SJCRH30 (cell line): Measurements from ENCODE around the gene SLC39A7. TPM values are rescaled to one million over a fixed set of nuclear protein-coding genes. Genes with fewer than 3 reads are reported as not detected.
"Not testable (repeated sequence)": the region's sequence is repeated elsewhere in the genome, so short reads cannot be mapped to it uniquely, and the experiment has no call there.

Experiments used
- DNase-seq, 2 experiments: peaks; one replicate each; pipeline ENCODE4 v3.0.0-alpha.2; 2015 to 2020
- H3K27ac ChIP-seq: fragments of 250-450 bp; sonication (Bioruptor Pico); 2 replicates; pipeline ENCODE4 v1.5.1; 2020; ENCODE audit warnings: mild to moderate bottlenecking, moderate library complexity
- H3K27me3 ChIP-seq: fragments of 250-450 bp; sonication (Bioruptor Pico); 2 replicates; pipeline ENCODE4 v1.5.1; 2020; ENCODE audit warnings: mild to moderate bottlenecking, moderate library complexity
- H3K36me3 ChIP-seq: fragments of 250-450 bp; sonication (Bioruptor Pico); 2 replicates; pipeline ENCODE4 v1.5.1; 2020; ENCODE audit warnings: mild to moderate bottlenecking, moderate library complexity
- H3K4me1 ChIP-seq: fragments of 250-450 bp; sonication (Bioruptor Pico); 2 replicates; pipeline ENCODE4 v1.5.1; 2020; ENCODE audit warnings: mild to moderate bottlenecking, moderate library complexity
- H3K4me3 ChIP-seq: fragments of 250-450 bp; sonication (Bioruptor Pico); 2 replicates; pipeline ENCODE4 v1.5.1; 2020; ENCODE audit warnings: mild to moderate bottlenecking, moderate library complexity
- H3K9me3 ChIP-seq: fragments of 250-450 bp; sonication (Bioruptor Pico); replicated peaks from 2 replicates; pipeline ENCODE4 v1.5.1; 2020; ENCODE audit warnings: mild to moderate bottlenecking, moderate library complexity
- total RNA-seq: library from RNA; depleted of rRNA; stranded (reverse); fragments of >200 nt; shearing (Covaris generic); gene quantifications from 2 replicates; pipeline ENCODE4 v1.2.3, GENCODE V29; 2014

SLC39A7 gene
- total RNA-seq, 1 experiment from 2014 or later: 75.1 TPM

DNA sequence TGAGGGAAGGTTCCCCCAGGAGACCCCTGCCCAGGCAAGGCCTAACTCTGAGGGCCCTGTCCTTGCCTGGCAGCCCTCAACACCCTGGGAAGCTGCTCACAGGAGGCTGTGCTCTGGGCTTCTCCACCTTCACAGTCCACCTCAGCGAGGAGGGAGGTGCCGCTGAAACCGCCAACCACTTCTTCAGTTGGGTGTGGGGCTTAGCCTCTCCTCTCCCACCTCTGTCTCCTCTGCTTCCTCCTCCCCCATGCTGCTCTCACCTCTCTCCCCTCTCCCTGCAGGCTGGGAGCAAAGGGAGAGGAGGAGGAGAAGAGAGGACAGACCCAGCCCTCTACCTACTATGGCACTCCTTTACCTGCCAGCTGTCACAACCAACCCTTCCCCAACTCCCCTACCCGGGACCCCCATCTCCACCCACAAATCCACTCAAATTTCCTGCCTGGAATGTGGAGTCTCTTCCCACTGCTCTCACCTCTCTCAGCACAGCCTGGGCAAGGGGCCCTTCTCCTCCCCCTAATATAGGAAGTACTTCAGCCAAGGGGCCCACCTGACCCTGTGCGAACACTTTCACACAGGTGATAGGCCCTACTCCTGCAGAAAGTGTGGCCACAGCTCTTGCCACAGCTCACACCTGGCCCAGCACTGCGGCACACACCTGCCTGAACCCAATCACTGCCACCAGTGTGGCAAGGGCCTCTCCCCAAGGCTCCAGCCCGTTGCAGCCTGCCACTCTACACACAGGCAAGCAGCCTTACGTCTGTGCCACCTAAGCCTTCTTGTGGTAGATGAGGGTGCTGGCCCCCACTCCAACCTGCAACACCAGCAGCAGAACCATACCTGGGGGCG is 14.8 kb downstream of the SLC39A7 start:
- no peak overlapping the region for H3K4me3 ChIP-seq
- H3K27me3 ChIP-seq: no peaks in the 10 kb centered on the region
- no peaks in the 10 kb centered on the region for H3K36me3 ChIP-seq
- H3K9me3 ChIP-seq: no peaks in the 10 kb centered on the region
- peaks cover 6% of the 10 kb centered on the region for H3K4me1 ChIP-seq
- no peak for DNase-seq
- no peak overlapping the region for H3K27ac ChIP-seq

DNA sequence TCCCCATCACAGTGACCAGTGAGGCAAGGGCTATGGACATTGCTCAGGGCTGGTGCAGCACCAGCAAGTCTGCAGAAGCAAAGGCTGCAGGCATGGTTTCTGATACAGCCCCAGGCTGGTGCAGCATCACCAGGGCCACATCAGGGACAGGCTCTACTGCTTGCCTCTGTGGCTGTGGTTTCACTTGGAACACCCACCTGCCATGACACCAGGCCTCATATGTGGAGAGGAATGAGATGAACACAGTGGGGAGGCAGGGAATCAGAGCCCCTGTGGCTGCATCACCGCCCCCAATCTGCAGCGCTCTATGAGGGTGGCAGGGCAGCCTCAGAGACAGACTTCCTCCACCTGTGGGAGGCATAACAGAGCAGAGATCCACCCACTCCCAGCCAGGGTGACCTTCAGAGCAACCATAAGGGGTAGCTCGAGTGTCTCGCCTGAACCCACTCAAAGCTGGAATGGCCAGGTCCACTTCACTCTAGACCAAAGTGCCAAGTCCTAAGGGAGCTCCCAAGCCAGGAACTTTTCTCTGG is 15.5 kb downstream of the SLC39A7 start:
- no peak for DNase-seq
- Histone ChIP-seq H3K9me3 (no peaks in the 10 kb centered on the region), H3K27me3 (no peaks in the 10 kb centered on the region), H3K4me1 (peaks cover 6% of the 10 kb centered on the region), H3K4me3 (no peak overlapping the region), H3K27ac (no peak overlapping the region), H3K36me3 (no peaks in the 10 kb centered on the region)

DNA sequence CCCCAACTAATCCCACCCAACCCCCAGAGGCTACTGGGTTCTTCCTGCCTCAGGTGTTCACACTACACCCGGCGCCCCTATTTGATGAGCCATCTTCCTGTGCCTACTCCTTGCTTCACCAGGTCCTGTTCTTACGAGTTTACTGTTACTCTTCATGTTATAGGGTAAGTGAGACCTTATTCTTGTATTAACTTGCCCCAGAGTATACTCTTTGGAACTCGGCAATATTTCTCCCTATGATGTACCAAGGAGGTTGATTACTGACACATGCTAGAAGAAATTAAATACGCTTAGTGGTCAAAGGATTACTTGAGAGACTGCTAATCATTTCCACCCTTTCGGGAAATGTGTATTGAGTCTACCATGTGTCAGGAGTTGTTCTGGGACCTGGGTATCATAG is 16.6 kb downstream of the SLC39A7 start:
- Histone ChIP-seq H3K27me3 (no peaks in the 10 kb centered on the region), H3K9me3 (no peaks in the 10 kb centered on the region), H3K36me3 (no peaks in the 10 kb centered on the region), H3K4me3 (no peak overlapping the region), H3K27ac (no peak overlapping the region), H3K4me1 (peaks cover 5% of the 10 kb centered on the region)
- DNase-seq: no peak

DNA sequence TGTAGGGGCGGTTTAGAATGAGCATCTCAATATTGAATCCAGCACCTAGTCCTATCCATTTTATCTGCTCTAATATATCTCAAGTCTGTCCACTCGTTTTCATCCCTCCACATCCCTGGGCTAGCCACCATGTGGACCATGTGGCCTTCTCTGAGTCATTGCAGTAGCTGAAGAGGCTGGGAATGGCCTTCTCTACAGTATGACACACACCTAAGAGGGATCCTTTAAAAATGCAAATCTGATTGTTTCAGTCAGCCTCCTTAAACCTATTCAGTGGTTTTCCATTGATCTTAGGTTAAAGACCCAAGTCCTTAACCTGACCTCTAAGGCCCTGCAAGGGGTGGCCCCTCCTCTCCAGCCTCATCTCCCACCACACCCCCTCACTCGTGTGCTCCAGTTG is 17.0 kb downstream of the SLC39A7 start:
- no peak overlapping the region for H3K4me3 ChIP-seq

DNA sequence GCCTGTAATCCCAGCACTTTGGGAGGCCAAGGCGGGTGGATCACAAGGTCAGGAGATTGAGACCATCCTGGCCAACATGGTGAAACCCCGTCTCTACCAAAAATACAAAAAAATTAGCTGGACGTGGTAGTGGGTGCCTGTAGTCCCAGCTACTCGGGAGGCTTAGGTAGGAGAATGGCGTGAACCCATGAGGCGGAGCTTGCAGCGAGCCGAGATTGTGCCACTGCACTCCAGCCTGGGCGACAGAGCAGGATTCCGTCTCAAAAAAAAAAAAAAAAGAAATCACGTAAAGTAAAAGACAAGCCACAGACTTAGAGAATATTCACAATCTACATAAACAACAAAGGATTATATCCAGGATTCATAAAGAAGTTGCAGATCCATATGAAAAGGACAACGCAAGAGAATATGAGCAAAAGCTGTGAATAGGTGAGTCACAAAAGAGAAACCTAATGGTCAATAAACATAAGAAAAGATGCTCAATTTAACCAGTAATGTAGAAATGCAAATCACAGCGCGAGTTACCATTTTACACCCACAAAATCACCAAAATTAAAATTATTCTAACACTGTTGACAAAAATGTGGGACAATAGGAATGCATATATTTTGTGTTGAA is 25.9 kb downstream of the SLC39A7 start:
- H3K4me1 ChIP-seq, H3K4me3 ChIP-seq, H3K9me3 ChIP-seq, H3K27ac ChIP-seq, H3K27me3 ChIP-seq, DNase-seq, H3K36me3 ChIP-seq: not testable (repeated sequence)

More for the DNA sequence above, 17.0 kb downstream of the SLC39A7 start:
- no peaks in the 10 kb centered on the region for H3K9me3 ChIP-seq
- no peak overlapping the region for H3K27ac ChIP-seq
- H3K36me3 ChIP-seq: no peaks in the 10 kb centered on the region
- DNase-seq: no peak
- peaks cover under 1% of the 10 kb centered on the region for H3K4me1 ChIP-seq
- no peaks in the 10 kb centered on the region; the same call in 1 of the 2 replicates for H3K27me3 ChIP-seq

DNA sequence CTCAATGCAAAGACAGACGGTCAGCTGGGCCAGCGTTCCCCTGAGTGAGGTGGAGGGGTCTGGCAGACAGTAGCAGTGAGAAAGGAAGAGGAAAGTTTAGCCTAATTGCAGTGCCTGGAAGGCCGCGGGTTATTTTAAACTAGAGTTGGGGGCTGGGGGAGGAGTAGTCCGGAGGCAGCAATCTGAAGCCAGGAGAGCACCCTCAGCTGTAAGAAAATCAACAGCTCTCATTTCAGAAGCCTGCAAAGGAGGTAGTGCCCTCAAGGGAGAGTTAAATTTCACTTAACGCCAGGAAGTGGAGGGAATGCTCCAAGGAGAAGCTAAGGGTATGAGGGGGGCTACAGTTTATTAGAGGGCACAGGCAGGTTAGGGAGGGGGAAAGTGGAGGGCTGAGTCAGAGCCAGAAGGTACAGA is 34.6 kb downstream of the SLC39A7 start:
- no peaks in the 10 kb centered on the region for H3K36me3 ChIP-seq
- no peak overlapping the region for H3K27ac ChIP-seq
- no peak for DNase-seq
- H3K4me3 ChIP-seq: no peak overlapping the region
- no peaks in the 10 kb centered on the region; the same call in 1 of the 2 replicates for H3K27me3 ChIP-seq
- no peaks in the 10 kb centered on the region for H3K4me1 ChIP-seq
- no peaks in the 10 kb centered on the region for H3K9me3 ChIP-seq

DNA sequence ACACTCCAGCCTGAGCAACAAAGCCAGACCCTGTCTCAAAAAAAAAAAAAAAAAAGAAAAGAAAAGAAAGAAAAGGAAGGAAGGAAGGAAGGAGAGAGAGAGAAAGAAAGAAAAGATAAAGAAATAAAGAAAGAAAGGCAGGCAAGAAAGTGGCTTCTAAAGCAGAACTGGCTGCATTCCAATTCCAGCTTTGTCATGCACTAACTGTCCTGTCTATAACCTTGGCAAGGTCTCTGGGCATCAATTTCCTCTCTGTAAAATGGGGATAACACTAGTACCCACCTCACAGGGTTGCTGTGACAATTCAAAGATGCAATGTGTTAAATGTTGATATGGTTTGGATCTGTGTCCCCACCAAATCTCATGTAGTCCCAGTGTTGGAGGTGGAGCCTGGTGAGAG is 35.7 kb downstream of the SLC39A7 start:
- H3K27ac ChIP-seq: no peak overlapping the region
- no peak overlapping the region for H3K4me3 ChIP-seq
- H3K4me1 ChIP-seq: no peaks in the 10 kb centered on the region
- no peaks in the 10 kb centered on the region; the same call in 1 of the 2 replicates for H3K27me3 ChIP-seq
- no peaks in the 10 kb centered on the region for H3K9me3 ChIP-seq
- H3K36me3 ChIP-seq: no peaks in the 10 kb centered on the region
- no peak for DNase-seq

DNA sequence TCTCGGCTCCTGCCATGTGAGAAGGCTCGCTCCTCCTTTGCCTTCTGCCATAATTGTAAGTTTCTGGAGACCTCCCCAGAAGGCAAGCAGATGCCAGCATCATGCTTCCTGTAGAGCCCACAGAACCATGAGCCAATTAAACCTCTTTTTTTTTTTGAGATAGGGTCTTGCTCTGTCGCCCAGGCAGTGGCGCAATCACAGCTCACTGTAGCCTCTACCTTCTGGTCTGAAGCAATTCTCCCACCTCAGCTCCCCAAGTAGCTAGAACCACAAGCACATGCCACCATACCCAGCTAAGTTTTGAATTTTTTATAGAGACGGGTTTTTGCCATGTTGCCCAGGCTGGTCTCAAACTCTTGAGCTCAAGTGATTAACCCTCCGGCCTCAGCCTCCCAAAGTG is 36.2 kb downstream of the SLC39A7 start:
- Histone ChIP-seq H3K27me3 (peaks cover under 1% of the 10 kb centered on the region; the same call in 1 of the 2 replicates), H3K27ac (no peak overlapping the region), H3K36me3 (no peaks in the 10 kb centered on the region), H3K4me1 (no peaks in the 10 kb centered on the region), H3K9me3 (no peaks in the 10 kb centered on the region), H3K4me3 (no peak overlapping the region)
- DNase-seq: no peak

DNA sequence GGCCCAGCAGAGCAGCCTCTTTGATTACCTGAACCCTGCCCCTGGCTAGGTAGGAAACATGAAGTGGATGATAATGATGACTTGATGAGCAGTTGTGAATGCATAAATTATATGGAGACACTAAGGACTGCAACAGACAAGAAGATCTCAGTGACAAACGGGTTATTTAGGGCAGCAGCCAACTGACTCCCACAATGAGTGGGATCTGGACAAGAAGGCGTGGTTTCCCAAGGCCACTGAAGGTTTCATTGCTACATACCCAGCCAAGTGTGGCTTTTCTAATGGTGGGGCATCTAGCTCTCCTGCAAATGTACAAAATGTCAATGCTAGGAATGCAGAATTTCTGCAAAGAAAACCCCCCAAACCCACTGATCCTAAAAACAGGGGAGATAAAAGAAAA is 37.1 kb downstream of the SLC39A7 start:
- DNase-seq: no peak
- H3K9me3 ChIP-seq: no peaks in the 10 kb centered on the region
- peaks cover 3% of the 10 kb centered on the region; the same call in 1 of the 2 replicates for H3K27me3 ChIP-seq
- H3K36me3 ChIP-seq: no peaks in the 10 kb centered on the region
- no peaks in the 10 kb centered on the region for H3K4me1 ChIP-seq
- no peak overlapping the region for H3K27ac ChIP-seq
- H3K4me3 ChIP-seq: no peak overlapping the region

DNA sequence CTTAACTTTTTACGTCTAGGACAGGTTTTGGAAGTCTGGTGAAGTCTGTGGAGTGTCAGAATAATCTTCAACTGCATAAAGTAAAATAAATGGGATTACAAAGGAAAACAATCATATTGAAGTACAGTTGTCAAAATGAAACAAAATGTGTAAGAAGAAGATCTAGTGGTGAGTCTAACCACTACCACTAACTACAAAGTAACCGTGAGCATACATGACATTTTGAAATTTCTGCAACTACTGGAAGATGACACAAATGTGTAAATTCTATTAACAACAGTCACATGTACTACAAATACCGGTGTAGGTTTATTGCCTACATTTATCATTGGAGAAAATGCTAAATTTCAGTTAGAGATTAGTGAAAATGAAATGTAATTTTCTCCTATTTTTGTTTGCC is 41.3 kb downstream of the SLC39A7 start:
- Histone ChIP-seq H3K4me1 (no peaks in the 10 kb centered on the region), H3K4me3 (no peak overlapping the region), H3K9me3 (no peaks in the 10 kb centered on the region), H3K27ac (no peak overlapping the region), H3K27me3 (peaks cover 3% of the 10 kb centered on the region; the same call in 1 of the 2 replicates), H3K36me3 (no peaks in the 10 kb centered on the region)
- DNase-seq: no peak

DNA sequence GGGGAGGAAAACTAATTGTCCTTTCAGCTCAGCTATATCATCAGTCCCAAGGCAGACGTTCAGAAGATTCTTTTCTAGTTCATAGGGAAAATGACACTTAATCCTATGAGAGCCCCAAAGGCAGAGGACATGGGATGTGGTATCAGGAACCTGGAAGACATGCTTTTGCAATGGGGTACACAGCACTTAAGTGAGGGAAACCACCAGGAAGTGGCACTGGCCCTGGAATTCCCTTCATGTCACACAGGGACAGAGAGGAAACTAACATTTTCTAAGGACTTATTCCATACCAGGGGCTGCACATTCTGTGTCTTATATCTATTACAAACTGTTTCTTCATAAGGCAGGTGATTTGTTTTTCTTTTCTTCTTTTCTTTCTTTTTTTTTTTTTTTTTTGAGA is 42.8 kb downstream of the SLC39A7 start:
- Histone ChIP-seq H3K27me3 (peaks cover 3% of the 10 kb centered on the region; the same call in 1 of the 2 replicates), H3K9me3 (no peaks in the 10 kb centered on the region), H3K4me3 (no peak overlapping the region), H3K4me1 (no peaks in the 10 kb centered on the region; the same call in 1 of the 2 replicates), H3K36me3 (no peaks in the 10 kb centered on the region), H3K27ac (no peak overlapping the region)
- DNase-seq: no peak

DNA sequence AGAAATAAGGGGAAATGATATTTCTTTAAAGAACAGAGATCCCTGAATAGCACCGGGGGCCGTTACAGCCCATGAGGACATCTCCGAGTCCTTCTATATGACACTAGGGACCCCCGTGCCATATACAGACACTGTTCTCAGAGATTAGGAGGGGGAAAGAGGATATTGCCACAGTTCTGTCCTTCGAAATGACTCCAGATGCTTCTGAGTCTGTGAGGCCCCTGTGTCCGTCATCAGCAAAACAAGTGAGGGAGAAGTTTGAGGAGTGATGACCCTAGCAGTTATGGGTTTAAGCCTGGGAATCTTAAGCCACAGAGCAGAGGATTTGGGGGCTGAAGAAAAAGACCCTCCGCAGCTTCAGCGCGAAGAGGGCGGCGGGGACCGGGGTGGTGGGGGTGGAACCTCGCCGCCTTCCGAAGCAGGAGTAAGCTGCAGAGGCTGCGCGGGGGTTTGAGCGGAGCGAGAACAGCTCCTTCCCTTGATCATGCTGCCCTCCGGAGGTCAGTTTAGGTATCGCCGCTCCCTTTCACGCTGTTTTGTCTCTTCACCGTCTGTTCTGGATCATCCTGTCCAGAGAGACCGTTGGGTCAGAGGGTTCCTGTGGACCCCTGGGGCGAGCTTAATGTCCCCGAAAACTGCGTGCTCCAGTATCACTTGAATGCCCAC is 47.4 kb downstream of the SLC39A7 start:
- H3K4me1 ChIP-seq: no peaks in the 10 kb centered on the region; the same call in 1 of the 2 replicates
- H3K27me3 ChIP-seq: no peaks in the 10 kb centered on the region
- peak; percentile 86 to 94 for DNase-seq
- peak overlapping the region; percentile 64 for H3K4me3 ChIP-seq
- H3K36me3 ChIP-seq: no peaks in the 10 kb centered on the region
- no peaks in the 10 kb centered on the region for H3K9me3 ChIP-seq
- peak overlapping the region; percentile 65 for H3K27ac ChIP-seq

DNA sequence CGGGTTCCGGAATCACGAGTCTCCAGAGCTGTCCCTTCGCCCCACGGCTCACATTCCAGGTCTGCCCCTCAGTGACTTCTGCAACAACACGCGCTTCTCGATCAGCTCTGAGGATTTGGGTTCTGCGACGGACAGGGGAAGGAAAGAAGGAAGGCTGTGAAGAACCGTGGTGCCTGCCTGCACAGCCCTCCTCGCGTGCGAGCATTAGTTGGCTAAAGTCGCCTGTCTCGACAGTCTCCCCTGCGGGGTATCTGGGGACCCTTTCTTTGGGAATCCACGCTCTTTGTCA is 47.9 kb downstream of the SLC39A7 start:
- H3K9me3 ChIP-seq: no peaks in the 10 kb centered on the region
- H3K4me3 ChIP-seq: peak overlapping the region; percentile 64
- H3K36me3 ChIP-seq: no peaks in the 10 kb centered on the region
- no peaks in the 10 kb centered on the region for H3K27me3 ChIP-seq
- DNase-seq: no peak
- H3K27ac ChIP-seq: peak overlapping the region; percentile 65
- no peaks in the 10 kb centered on the region; the same call in 1 of the 2 replicates for H3K4me1 ChIP-seq

DNA sequence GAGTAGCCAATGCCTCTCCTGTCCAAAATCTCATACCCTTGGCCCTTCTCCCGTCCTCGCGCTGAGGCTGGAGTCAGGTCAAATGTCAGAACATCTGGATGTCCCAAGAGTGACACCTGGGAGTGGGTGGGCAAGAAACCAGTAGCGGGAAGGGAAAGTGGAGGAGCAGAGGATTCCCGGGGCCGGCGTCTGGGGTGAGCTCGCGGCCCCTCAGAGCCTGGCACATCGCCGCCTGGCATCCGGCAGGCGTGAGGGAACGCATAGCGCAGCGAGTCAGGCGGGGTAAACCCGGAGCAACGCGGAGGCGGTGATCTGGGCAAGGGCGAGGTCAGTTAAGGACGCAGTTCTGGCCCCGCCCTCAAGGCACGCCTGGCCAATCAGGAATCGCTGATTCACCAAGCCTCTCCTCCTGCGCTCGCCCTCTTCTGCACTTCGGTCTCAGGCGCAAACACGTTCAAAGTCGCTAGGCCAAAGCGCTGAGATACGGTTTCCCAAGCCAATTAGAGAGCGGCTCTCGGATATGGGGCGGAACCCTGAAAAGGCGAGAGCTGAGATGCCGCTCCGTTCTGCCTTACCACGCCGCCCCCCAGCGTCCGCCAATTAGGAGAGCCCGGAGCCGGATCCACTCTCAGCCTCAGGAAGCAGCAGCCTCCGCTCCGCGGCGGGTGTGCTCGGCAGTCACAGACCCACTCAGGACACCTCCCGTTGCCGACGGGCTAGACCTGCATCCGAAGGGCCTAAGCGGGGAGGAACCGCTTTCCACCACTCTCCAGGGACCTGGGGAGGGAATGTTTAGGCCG is 48.5 kb downstream of the SLC39A7 start:
- Histone ChIP-seq H3K27me3 (no peaks in the 10 kb centered on the region), H3K4me3 (peak overlapping the region; percentile 64), H3K27ac (peak overlapping the region; percentile 65), H3K4me1 (no peaks in the 10 kb centered on the region; the same call in 1 of the 2 replicates), H3K36me3 (no peaks in the 10 kb centered on the region), H3K9me3 (no peaks in the 10 kb centered on the region)
- peak; percentile 98 to 99 for DNase-seq
